Activated T-cell treated with anti-CD3 and anti-CD28 coated beads, Interleukin-2, amount 50 U/mL, for 4 hours (primary cell): Measurements from ENCODE around the gene MIGA2. TPM values are rescaled to one million over a fixed set of nuclear protein-coding genes. Genes with fewer than 3 reads are reported as not detected.
A peak's percentile ranks its signal among the peaks of the same experiment; 100 is the strongest.

Source experiments
- ATAC-seq, 2 donors: fragments of 200-7000 bp; cut with Tn5 transposase; one replicate each; pipeline ENCODE4 v1.10.0; 2021
- DNase-seq: peaks from one replicate; pipeline ENCODE4 v3.0.0-alpha.2; 2020
- H3K27me3 Mint-ChIP-seq: one replicate; pipeline ENCODE4 v1.8.0; 2021; ENCODE audit warnings: low read depth, mixed read lengths
- H3K36me3 Mint-ChIP-seq: one replicate; pipeline ENCODE4 v1.8.0; 2022; ENCODE audit warnings: mixed read lengths; ENCODE audit not compliant: insufficient read depth
- H3K4me1 Mint-ChIP-seq: one replicate; pipeline ENCODE4 v1.8.0; 2021; ENCODE audit warnings: low read depth, mixed read lengths
- H3K4me3 Mint-ChIP-seq: one replicate; pipeline ENCODE4 v1.8.0; 2021; ENCODE audit warnings: mild to moderate bottlenecking, moderate library complexity, mixed read lengths
- H3K9me3 Mint-ChIP-seq: one replicate; pipeline ENCODE4 v1.8.0; 2021; ENCODE audit warnings: mixed read lengths
- total RNA-seq, 3 donors: library from RNA; stranded (reverse); gene quantifications; one replicate each; pipeline ENCODE4 v1.2.1, GENCODE V29; 2021

Gene MIGA2
- total RNA-seq, 3 donors from 2014 or later, result 42.4 to 50.9 (median 46.6) TPM

GRCh38 chr9:129007035-129007765, 29.2 kb upstream of the MIGA2 start:
- H3K9me3 Mint-ChIP-seq, result no peaks in the 10 kb centered on the region
- H3K36me3 Mint-ChIP-seq, result peaks cover 19% of the 10 kb centered on the region
- H3K27me3 Mint-ChIP-seq, result no peaks in the 10 kb centered on the region

DNA sequence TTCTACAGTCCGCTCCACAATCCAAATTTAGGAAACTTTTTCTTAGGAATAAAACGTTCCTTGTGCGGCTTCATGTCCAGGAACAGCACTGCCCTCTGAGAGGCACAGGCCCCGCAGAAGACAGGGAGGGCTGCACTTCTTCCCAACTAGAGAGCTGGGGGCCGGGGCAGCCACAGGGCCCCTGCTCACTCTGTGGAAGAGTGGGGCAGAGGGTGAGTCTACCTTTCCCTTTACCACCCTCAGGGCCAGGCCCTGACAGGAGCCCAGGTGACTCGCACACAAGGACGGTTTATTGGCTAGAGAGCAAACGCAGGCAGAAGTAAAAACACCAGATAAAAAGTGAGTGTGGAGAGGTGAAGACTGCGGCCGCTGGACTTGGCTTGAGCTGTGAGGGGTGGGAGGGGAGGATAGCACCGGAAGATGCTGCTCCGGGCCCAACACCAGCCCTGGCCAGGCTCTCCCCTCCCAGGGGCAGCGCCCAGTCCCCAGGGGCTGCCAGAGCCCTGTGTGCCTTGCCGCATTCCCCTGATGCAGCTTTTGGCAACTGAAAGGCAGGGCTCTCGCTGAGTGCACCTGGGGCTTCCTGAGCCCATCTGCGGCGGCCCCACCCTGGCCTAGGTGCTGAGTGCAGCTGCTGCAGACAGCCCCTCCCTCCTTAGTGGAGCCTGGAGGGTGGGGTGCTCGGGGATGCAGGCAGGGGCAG, 28.5 kb upstream of the MIGA2 start:
- no peaks in the 10 kb centered on the region for H3K4me1 Mint-ChIP-seq
- DNase-seq (no peak), ATAC-seq (no peak)
- no peaks in the 10 kb centered on the region for H3K9me3 Mint-ChIP-seq
- H3K36me3 Mint-ChIP-seq, result peaks cover 13% of the 10 kb centered on the region
- no peak overlapping the region for H3K4me3 Mint-ChIP-seq
- no peaks in the 10 kb centered on the region for H3K27me3 Mint-ChIP-seq

More at GRCh38 chr9:129007035-129007765, 29.2 kb upstream of the MIGA2 start:
- Mint-ChIP-seq H3K4me1 (no peaks in the 10 kb centered on the region), H3K4me3 (no peak overlapping the region)
- ATAC-seq (no peak), DNase-seq (no peak)

DNA sequence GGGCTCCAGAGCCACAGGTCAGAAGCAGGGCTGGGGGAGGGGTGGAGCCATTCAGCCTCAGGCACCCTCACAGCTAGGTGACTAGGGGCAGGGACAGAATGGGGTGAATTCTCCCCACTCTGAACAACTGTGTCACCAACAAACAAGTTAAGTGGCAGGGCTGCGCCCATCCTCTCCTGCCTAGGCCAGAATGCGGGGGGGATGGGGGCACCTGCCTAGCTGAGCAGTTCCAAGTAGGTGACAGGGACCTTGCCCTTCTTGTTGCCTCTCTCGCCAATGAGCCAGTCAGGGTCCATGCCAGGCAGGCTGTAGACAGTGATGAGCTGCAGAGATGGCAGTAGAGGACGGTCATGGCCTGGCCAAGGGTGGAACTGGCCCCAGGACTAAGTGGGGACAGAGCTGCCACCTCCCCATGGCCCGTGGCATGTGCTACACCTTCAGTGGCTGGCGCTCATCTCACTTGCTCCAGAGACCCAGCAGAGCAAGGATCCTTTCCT, 27.9 kb upstream of the MIGA2 start:
- Mint-ChIP-seq H3K36me3 (peaks cover 13% of the 10 kb centered on the region), H3K4me1 (no peaks in the 10 kb centered on the region)
- no peak for ATAC-seq

GRCh38 chr9:129008986-129009583, 27.3 kb upstream of the MIGA2 start:
- H3K4me3 Mint-ChIP-seq, result no peak overlapping the region
- no peak for DNase-seq
- no peaks in the 10 kb centered on the region for H3K27me3 Mint-ChIP-seq
- ATAC-seq, result no peak
- H3K36me3 Mint-ChIP-seq, result peaks cover 13% of the 10 kb centered on the region
- H3K9me3 Mint-ChIP-seq, result no peaks in the 10 kb centered on the region
- no peaks in the 10 kb centered on the region for H3K4me1 Mint-ChIP-seq

More for the DNA sequence above, 27.9 kb upstream of the MIGA2 start:
- no peak for DNase-seq
- Mint-ChIP-seq H3K9me3 (no peaks in the 10 kb centered on the region), H3K27me3 (no peaks in the 10 kb centered on the region), H3K4me3 (no peak overlapping the region)

DNA sequence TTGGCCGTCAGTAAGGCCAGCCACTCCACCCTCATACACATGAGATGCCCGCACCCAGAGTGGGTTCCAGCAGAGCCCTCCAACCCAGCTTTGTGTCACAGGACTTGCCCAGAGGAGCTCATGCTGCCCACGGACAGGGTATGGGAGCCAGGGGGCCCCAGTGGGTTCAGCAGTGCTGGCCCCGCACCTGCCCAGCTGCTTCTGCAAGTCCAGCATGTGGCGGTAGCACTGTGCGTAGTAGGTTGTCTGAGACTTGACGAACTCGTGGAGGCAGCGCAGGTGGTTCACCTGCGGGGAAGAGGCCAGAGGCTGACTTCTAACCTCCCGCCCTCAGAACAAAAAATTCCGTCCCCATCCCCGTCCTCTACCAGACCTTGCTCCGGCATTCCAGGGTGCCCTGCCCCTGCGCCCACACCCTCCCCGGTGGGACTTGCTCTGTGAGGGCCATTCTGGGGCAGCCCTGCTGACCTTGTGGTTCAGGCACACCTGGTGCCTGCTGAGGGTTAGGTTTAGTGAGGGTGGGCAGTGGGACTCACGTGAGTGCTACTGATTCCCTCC, 26.8 kb upstream of the MIGA2 start:
- Mint-ChIP-seq H3K4me1 (no peaks in the 10 kb centered on the region), H3K4me3 (no peak overlapping the region), H3K36me3 (peaks cover 13% of the 10 kb centered on the region), H3K27me3 (no peaks in the 10 kb centered on the region), H3K9me3 (no peaks in the 10 kb centered on the region)
- ATAC-seq, result no peak
- no peak for DNase-seq

DNA sequence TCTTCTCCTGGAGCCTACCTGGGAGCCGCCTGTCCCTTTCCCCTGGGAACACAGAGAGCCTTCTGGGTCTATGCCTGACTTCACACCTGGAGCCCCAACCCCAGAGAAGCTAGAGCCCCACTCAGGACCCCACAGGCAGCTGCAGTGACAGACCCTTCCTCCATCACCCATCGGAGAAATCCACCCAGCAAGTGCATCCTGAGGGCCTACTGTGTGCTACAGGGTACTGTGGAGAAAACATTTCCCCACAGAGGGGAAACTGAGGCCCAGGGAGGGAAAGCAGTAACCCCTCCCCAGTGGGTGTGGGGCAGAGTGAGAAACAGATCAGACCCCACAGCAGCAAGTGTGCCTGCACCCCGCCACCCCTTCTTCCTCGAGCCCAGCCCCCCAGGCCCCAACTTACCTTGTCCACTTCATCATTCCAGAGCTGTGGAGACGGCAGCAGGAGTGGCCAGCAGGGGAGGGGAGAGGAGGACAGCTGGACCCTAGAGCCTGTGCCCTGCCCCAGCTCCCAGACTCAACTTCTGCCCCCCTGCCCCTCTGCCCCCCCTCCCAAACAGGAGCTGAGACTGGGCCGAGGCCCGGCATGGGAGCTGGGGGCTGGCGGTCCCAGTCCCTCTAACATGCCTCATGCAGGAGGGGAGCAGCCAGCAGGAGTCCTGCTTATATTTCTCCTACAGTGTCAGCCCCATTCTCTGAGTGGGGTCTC, 26.0 kb upstream of the MIGA2 start:
- H3K36me3 Mint-ChIP-seq, result peaks cover 13% of the 10 kb centered on the region
- no peaks in the 10 kb centered on the region for H3K4me1 Mint-ChIP-seq
- ATAC-seq (no peak), DNase-seq (no peak)
- no peak overlapping the region for H3K4me3 Mint-ChIP-seq
- no peaks in the 10 kb centered on the region for H3K27me3 Mint-ChIP-seq
- H3K9me3 Mint-ChIP-seq, result no peaks in the 10 kb centered on the region

DNA sequence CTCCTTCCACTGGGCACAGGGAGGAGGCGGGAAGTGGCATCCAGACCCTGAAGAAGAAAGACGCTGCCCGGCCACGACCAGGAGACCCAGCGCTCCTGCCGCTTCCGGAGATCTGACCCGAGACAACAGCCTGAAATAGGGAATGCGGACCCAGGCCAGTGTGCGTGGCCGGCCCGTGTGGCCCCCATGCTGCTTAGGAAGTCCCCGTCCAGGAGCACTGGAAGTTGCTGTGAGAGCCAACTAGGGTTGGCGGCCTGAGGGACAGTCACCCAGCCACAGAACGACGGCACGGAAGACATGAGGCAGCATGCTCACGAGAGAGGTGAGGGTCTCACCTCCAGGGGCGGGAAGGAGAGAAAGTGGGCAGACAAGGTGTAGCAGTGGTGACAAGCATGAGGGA, 25.3 kb upstream of the MIGA2 start:
- DNase-seq (no peak), ATAC-seq (no peak)
- no peaks in the 10 kb centered on the region for H3K4me1 Mint-ChIP-seq
- H3K36me3 Mint-ChIP-seq, result peaks cover 10% of the 10 kb centered on the region
- H3K4me3 Mint-ChIP-seq, result no peak overlapping the region
- no peaks in the 10 kb centered on the region for H3K27me3 Mint-ChIP-seq
- no peaks in the 10 kb centered on the region for H3K9me3 Mint-ChIP-seq

- Mint-ChIP-seq H3K4me3 (no peak overlapping the region), H3K27me3 (no peaks in the 10 kb centered on the region), H3K36me3 (peaks cover 6% of the 10 kb centered on the region), H3K9me3 (no peaks in the 10 kb centered on the region), H3K4me1 (no peaks in the 10 kb centered on the region)
- no peak for DNase-seq
- peak in 1 of 2 donors; percentile 6 for ATAC-seq
Measured at GRCh38 chr9:129011761-129012181, 24.7 kb upstream of the MIGA2 start.

GRCh38 chr9:129012343-129012742, 24.1 kb upstream of the MIGA2 start:
- H3K4me1 Mint-ChIP-seq, result no peaks in the 10 kb centered on the region
- no peaks in the 10 kb centered on the region for H3K27me3 Mint-ChIP-seq
- ATAC-seq, result no peak
- DNase-seq, result no peak
- peaks cover 6% of the 10 kb centered on the region for H3K36me3 Mint-ChIP-seq
- H3K9me3 Mint-ChIP-seq, result no peaks in the 10 kb centered on the region
- H3K4me3 Mint-ChIP-seq, result no peak overlapping the region

GRCh38 chr9:129012893-129013448, 23.5 kb upstream of the MIGA2 start:
- DNase-seq (no peak), ATAC-seq (no peak)
- Mint-ChIP-seq H3K4me3 (no peak overlapping the region), H3K9me3 (no peaks in the 10 kb centered on the region), H3K4me1 (no peaks in the 10 kb centered on the region), H3K36me3 (no peaks in the 10 kb centered on the region), H3K27me3 (no peaks in the 10 kb centered on the region)

DNA sequence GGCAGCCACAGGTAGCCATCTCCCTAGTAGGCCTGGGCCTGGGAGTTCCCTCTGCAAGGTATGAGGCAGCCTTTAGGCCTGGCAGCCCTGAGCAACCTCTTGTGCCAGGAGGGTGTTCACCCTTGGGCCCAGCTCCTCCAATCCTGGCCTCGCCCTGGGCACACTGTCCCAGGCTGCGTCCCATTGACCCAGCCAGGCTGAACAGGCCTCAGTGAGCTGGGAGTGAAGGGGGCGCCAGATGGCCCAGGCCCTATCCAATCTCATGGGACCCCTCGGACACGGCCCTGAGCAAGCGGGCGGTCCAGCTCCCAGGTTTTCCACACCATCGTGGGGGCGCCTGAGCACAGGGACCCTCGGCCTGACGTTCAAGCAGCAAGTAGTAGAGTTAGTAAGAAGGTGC, 22.8 kb upstream of the MIGA2 start:
- no peak overlapping the region for H3K4me3 Mint-ChIP-seq
- no peaks in the 10 kb centered on the region for H3K9me3 Mint-ChIP-seq
- H3K27me3 Mint-ChIP-seq, result no peaks in the 10 kb centered on the region
- DNase-seq (no peak), ATAC-seq (no peak)
- H3K4me1 Mint-ChIP-seq, result no peaks in the 10 kb centered on the region
- H3K36me3 Mint-ChIP-seq, result no peaks in the 10 kb centered on the region

DNA sequence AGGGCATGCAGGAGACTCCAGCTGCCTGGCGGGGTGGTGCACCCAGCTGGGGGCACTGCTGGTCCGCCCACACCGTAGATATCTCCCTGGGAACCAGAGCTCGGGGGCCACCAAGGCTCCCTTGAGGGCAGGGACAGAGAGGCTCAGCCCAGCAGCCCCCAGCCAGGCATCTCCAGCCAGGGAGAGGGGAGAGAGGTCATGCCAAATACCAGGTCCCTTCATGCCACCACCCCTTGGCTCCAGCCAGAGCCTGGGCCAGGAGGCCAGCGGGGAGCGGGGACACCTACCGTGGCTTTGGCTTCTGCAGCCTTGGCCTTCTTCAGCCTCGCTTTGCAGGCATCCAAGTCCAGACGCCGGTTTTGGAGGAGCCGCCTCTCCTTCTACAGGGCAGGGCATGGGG, 22.3 kb upstream of the MIGA2 start:
- H3K4me1 Mint-ChIP-seq, result no peaks in the 10 kb centered on the region
- no peaks in the 10 kb centered on the region for H3K27me3 Mint-ChIP-seq
- H3K4me3 Mint-ChIP-seq, result no peak overlapping the region
- DNase-seq (no peak), ATAC-seq (no peak)
- H3K36me3 Mint-ChIP-seq, result peaks cover 2% of the 10 kb centered on the region
- H3K9me3 Mint-ChIP-seq, result no peaks in the 10 kb centered on the region

DNA sequence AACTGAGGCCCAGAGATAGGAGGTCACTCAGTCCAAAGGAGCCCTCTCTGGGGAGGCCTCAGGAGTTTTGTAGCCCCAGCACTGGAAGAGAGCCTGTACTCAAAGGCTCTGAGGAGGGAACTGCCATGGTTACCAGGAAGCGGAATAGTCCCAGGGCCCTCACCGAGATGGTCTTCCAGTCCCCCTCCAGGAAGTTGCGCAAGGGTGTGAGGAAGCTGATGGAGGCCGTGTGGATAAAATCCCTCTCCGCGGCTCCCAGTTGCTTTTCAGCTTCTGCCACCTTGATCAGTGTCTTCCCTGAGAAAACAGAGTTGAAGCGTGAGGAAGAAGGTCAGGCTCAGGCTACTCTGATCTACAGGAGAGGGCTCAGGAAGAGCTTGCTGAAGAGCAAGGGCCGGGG, 21.8 kb upstream of the MIGA2 start:
- H3K9me3 Mint-ChIP-seq, result no peaks in the 10 kb centered on the region
- DNase-seq, result no peak
- no peaks in the 10 kb centered on the region for H3K27me3 Mint-ChIP-seq
- peaks cover 2% of the 10 kb centered on the region for H3K36me3 Mint-ChIP-seq
- ATAC-seq, result no peak
- no peak overlapping the region for H3K4me3 Mint-ChIP-seq
- no peaks in the 10 kb centered on the region for H3K4me1 Mint-ChIP-seq

DNA sequence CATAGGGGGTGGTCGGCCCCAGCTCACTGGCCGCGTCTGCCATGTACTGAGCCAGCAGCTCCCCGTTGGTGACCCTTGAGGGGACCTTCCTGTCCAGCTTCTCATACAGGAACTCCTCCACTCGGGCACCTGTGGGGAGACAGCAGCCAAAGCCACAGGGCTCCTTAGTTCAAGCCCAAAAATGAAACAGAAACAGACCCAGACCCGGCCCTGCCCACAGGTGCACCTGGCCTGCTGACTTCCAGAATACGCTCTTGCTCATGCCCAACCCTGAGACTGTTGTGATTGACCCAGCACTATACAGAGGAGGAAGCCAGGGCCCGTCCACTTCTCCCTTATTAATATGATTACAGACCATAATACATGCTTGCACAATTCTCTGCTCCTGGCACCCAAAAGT, 15.3 kb upstream of the MIGA2 start:
- DNase-seq, result no peak
- Mint-ChIP-seq H3K4me1 (peaks cover 15% of the 10 kb centered on the region), H3K4me3 (no peak overlapping the region), H3K9me3 (no peaks in the 10 kb centered on the region), H3K36me3 (peaks cover 7% of the 10 kb centered on the region), H3K27me3 (no peaks in the 10 kb centered on the region)
- no peak for ATAC-seq
